Measurements from ENCODE around the gene RSPH9.

The RSPH9 gene

GRCh38 chr6:43644940-43645612 is at the start of gene RSPH9:
Gene RSPH9 (plus strand): TSS chr6:43645036. CDS start chr6:43645099, 63 bp downstream.
- H3K4me2 ChIP-seq: no peak within 1 kb of the TSS
- H3K27ac ChIP-seq: no peak within 1 kb of the TSS
- H2AFZ ChIP-seq (ENCODE audit: low read depth): no peak within 1 kb of the TSS
- no peaks in the 10 kb centered on the region for H4K20me1 ChIP-seq (ENCODE audit: insufficient read depth)
- TF ChIP-seq CTCF (conservative IDR thresholded peaks at IDR 0.05; ENCODE audit: low read depth, low read length): no peak
- peaks cover under 1% of the 10 kb centered on the region; the same call in 1 of the 2 replicates for H3K36me3 ChIP-seq (ENCODE audit: insufficient read depth)
- no peaks in the 10 kb centered on the region for H3K4me1 ChIP-seq (ENCODE audit: low read depth, poor library complexity, severe bottlenecking)
- no peaks in the 10 kb centered on the region; the same call in 1 of the 2 replicates for H3K79me2 ChIP-seq (ENCODE audit: insufficient read depth, low read depth)
- no peaks in the 10 kb centered on the region for H3K27me3 ChIP-seq (ENCODE audit: insufficient read depth, low read depth)
- no peak within 1 kb of the TSS for H3K4me3 ChIP-seq (IDR thresholded peaks at IDR 0.05; ENCODE audit: insufficient read depth, low read depth, low read length)
- no peak within 1 kb of the TSS for H3K9ac ChIP-seq

- no peak overlapping the region for H2AFZ ChIP-seq (ENCODE audit: low read depth)
- H3K9ac ChIP-seq: no peak overlapping the region
- no peak overlapping the region for H3K4me2 ChIP-seq
- TF ChIP-seq CTCF (conservative IDR thresholded peaks at IDR 0.05; ENCODE audit: low read depth, low read length): no peak
- H3K4me3 ChIP-seq (IDR thresholded peaks at IDR 0.05; ENCODE audit: insufficient read depth, low read depth, low read length): no peak overlapping the region
- H3K27ac ChIP-seq: no peak overlapping the region
- no peaks in the 10 kb centered on the region for H3K79me2 ChIP-seq (ENCODE audit: insufficient read depth, low read depth)
- no peaks in the 10 kb centered on the region for H3K4me1 ChIP-seq (ENCODE audit: low read depth, poor library complexity, severe bottlenecking)
- H4K20me1 ChIP-seq (ENCODE audit: insufficient read depth): no peaks in the 10 kb centered on the region
- H3K27me3 ChIP-seq (ENCODE audit: insufficient read depth, low read depth): no peaks in the 10 kb centered on the region
- peaks cover 6% of the 10 kb centered on the region; the same call in 1 of the 2 replicates for H3K36me3 ChIP-seq (ENCODE audit: insufficient read depth)
Observed at GRCh38 chr6:43600595-43600994, 44.2 kb upstream of the RSPH9 start.

- Histone ChIP-seq H2AFZ (ENCODE audit: low read depth) (no peak overlapping the region), H3K4me3 (IDR thresholded peaks at IDR 0.05; ENCODE audit: insufficient read depth, low read depth, low read length) (no peak overlapping the region), H3K9ac (no peak overlapping the region), H3K27ac (no peak overlapping the region), H3K4me2 (no peak overlapping the region), H3K79me2 (ENCODE audit: insufficient read depth, low read depth) (no peaks in the 10 kb centered on the region), H3K27me3 (ENCODE audit: insufficient read depth, low read depth) (no peaks in the 10 kb centered on the region), H3K4me1 (ENCODE audit: low read depth, poor library complexity, severe bottlenecking) (no peaks in the 10 kb centered on the region), H4K20me1 (ENCODE audit: insufficient read depth) (no peaks in the 10 kb centered on the region), H3K36me3 (ENCODE audit: insufficient read depth) (no peaks in the 10 kb centered on the region)
- TF ChIP-seq CTCF (conservative IDR thresholded peaks at IDR 0.05; ENCODE audit: low read depth, low read length): no peak
Observed at GRCh38 chr6:43604174-43604573, 40.7 kb upstream of the RSPH9 start.

GRCh38 chr6:43606019-43606418 is 38.8 kb upstream of the RSPH9 start:
- Histone ChIP-seq H3K4me2 (no peak overlapping the region), H3K4me1 (ENCODE audit: low read depth, poor library complexity, severe bottlenecking) (no peaks in the 10 kb centered on the region), H3K4me3 (IDR thresholded peaks at IDR 0.05; ENCODE audit: insufficient read depth, low read depth, low read length) (no peak overlapping the region), H3K27me3 (ENCODE audit: insufficient read depth, low read depth) (no peaks in the 10 kb centered on the region), H3K27ac (no peak overlapping the region), H2AFZ (ENCODE audit: low read depth) (no peak overlapping the region), H3K79me2 (ENCODE audit: insufficient read depth, low read depth) (no peaks in the 10 kb centered on the region), H3K36me3 (ENCODE audit: insufficient read depth) (no peaks in the 10 kb centered on the region), H3K9ac (no peak overlapping the region), H4K20me1 (ENCODE audit: insufficient read depth) (no peaks in the 10 kb centered on the region)
- TF ChIP-seq CTCF (conservative IDR thresholded peaks at IDR 0.05; ENCODE audit: low read depth, low read length): no peak
